Esophagus squamous epithelium (tissue), 5 donors: ENCODE data around the gene EYS. TPM values are rescaled to one million over a fixed set of nuclear protein-coding genes. Genes with fewer than 3 reads are reported as not detected.

Experiments
- DNase-seq: peaks from one replicate; lab custom pipeline; 2025; lab: John Stamatoyannopoulos, UW
- H3K27ac ChIP-seq, 4 donors: fragments of 200-600 bp; sonication (generic); one replicate each; pipeline ENCODE4 v1.5.1; 2016 to 2019; ENCODE audit warnings: mild to moderate bottlenecking in 1 of 4
- H3K27me3 ChIP-seq, 4 donors: fragments of 200-600 bp; sonication (generic); 1 replicate in 3 of 4; 2 replicates in 1 of 4; pipeline versions ENCODE4 v1.5.1 to v1.6.0; 2017 to 2021; ENCODE audit warnings: antibody characterized with exemption in 1 of 4
- H3K36me3 ChIP-seq, 3 donors: fragments of 200-600 bp; sonication (generic); one replicate each; pipeline ENCODE4 v1.5.1; 2016 to 2019
- H3K4me1 ChIP-seq, 3 donors: fragments of 200-600 bp; sonication (generic); one replicate each; pipeline ENCODE4 v1.5.1; 2017 to 2019
- H3K4me3 ChIP-seq, 4 donors: fragments of 200-600 bp; sonication (generic); 1 replicate in 3 of 4; 2 replicates in 1 of 4; pipeline ENCODE4 v1.5.1; 2016 to 2019; ENCODE audit warnings: mild to moderate bottlenecking in 2 of 4, moderate library complexity in 1 of 4
- H3K9me3 ChIP-seq, 3 donors: fragments of 200-600 bp; sonication (generic); one replicate each; pipeline ENCODE4 v1.5.1; 2016 to 2019
- CTCF ChIP-seq, 6 experiments: fragments of 450-650 bp in 4 of 6; fragments of 200-600 bp in 2 of 6; sonication (generic) in 2 of 6; IDR thresholded peaks; one replicate each; pipeline ENCODE4 v1.5.1; 2016 to 2019; ENCODE audit warnings: antibody characterized with exemption in 6 of 6, mild to moderate bottlenecking in 4 of 6, moderate library complexity in 4 of 6
- POLR2A ChIP-seq, 4 donors: fragments of 450-650 bp; IDR thresholded peaks; one replicate each; pipeline ENCODE4 v1.6.1; 2017; ENCODE audit warnings: antibody characterized with exemption in 4 of 4, mild to moderate bottlenecking in 4 of 4, moderate library complexity in 3 of 4
- WGBS, 2 donors: methylation state at CpG; one replicate each; pipeline ENCODE4 v1.1.5; 2018; 5-methylcytosine and 5-hydroxymethylcytosine counted together
- intact Hi-C: fragments of 100-400 bp; cut with DNase I; formaldehyde crosslinking; loops from one replicate; pipeline ENCODE4 v1.15.0; 2022
- total RNA-seq, 4 donors: library from RNA; depleted of rRNA; stranded (reverse); fragments of >200 nt; gene quantifications; one replicate each; pipeline ENCODE4 v1.1.0, GENCODE V29; 2016
- donor health status: DM: yes; HTN: yes; CAD: no.

Gene EYS
- total RNA-seq, 4 donors from 2014 or later: 0.87 TPM; not detected in 3

GRCh38 chr6:64985726-64986125 lies 721.3 kb downstream of the EYS start:
- TF ChIP-seq CTCF (IDR thresholded peaks at IDR 0.05) (no peak), POLR2A (IDR thresholded peaks at IDR 0.05) (no peak)
- H3K4me3 ChIP-seq: no peak overlapping the region
- no peaks in the 10 kb centered on the region for H3K9me3 ChIP-seq
- H3K36me3 ChIP-seq: no peaks in the 10 kb centered on the region
- no peaks in the 10 kb centered on the region for H3K4me1 ChIP-seq
- no peak for DNase-seq
- no peaks in the 10 kb centered on the region for H3K27me3 ChIP-seq
- intact Hi-C loops: no loop called here
- H3K27ac ChIP-seq: no peak overlapping the region
- WGBS, 2 donors: 45 to 57% methylated on average over 4 of the region's 4 CpGs

GRCh38 chr6:64984948-64985347 lies 722.1 kb downstream of the EYS start:
- WGBS, 2 donors: 70 to 76% methylated on average over 1 of the region's 1 CpG
- Histone ChIP-seq H3K36me3 (no peaks in the 10 kb centered on the region), H3K27ac (no peak overlapping the region), H3K4me3 (no peak overlapping the region), H3K9me3 (no peaks in the 10 kb centered on the region), H3K4me1 (no peaks in the 10 kb centered on the region), H3K27me3 (no peaks in the 10 kb centered on the region)
- TF ChIP-seq CTCF (IDR thresholded peaks at IDR 0.05): no peak
- no peak for TF ChIP-seq POLR2A (IDR thresholded peaks at IDR 0.05)
- DNase-seq: no peak
- intact Hi-C loops: no loop called here

- H3K4me1 ChIP-seq: no peaks in the 10 kb centered on the region
- DNase-seq: no peak
- no peak overlapping the region for H3K27ac ChIP-seq
- no peaks in the 10 kb centered on the region for H3K27me3 ChIP-seq
- TF ChIP-seq POLR2A (IDR thresholded peaks at IDR 0.05) (no peak), CTCF (IDR thresholded peaks at IDR 0.05) (no peak)
- WGBS, 2 donors: 86 to 90% methylated on average over 4 of the region's 4 CpGs
- no peaks in the 10 kb centered on the region for H3K36me3 ChIP-seq
- intact Hi-C loops: no loop called here
- H3K9me3 ChIP-seq: no peaks in the 10 kb centered on the region
- H3K4me3 ChIP-seq: no peak overlapping the region
These were observed 723.9 kb downstream of the EYS start for GRCh38 chr6:64983089-64983488.

- H3K36me3 ChIP-seq: no peaks in the 10 kb centered on the region
- 67 to 72% methylated on average over 2 of the region's 2 CpGs for WGBS, 2 donors
- H3K4me3 ChIP-seq: no peak overlapping the region
- intact Hi-C loops: no loop called here
- no peaks in the 10 kb centered on the region for H3K27me3 ChIP-seq
- H3K9me3 ChIP-seq: no peaks in the 10 kb centered on the region
- TF ChIP-seq POLR2A (IDR thresholded peaks at IDR 0.05) (no peak), CTCF (IDR thresholded peaks at IDR 0.05) (no peak)
- no peaks in the 10 kb centered on the region for H3K4me1 ChIP-seq
- DNase-seq: no peak
- no peak overlapping the region for H3K27ac ChIP-seq
These were observed 733.9 kb downstream of the EYS start for GRCh38 chr6:64973142-64973541.

GRCh38 chr6:64969139-64969538 lies 737.9 kb downstream of the EYS start:
- no peak for DNase-seq
- Histone ChIP-seq H3K9me3 (no peaks in the 10 kb centered on the region), H3K4me1 (no peaks in the 10 kb centered on the region), H3K36me3 (no peaks in the 10 kb centered on the region), H3K4me3 (no peak overlapping the region), H3K27ac (no peak overlapping the region), H3K27me3 (no peaks in the 10 kb centered on the region)
- no peak for TF ChIP-seq CTCF (IDR thresholded peaks at IDR 0.05)
- TF ChIP-seq POLR2A (IDR thresholded peaks at IDR 0.05): no peak
- intact Hi-C loops: no loop called here
- 50 to 55% methylated on average over 1 of the region's 1 CpG for WGBS, 2 donors
